Measurements from ENCODE around the gene FAR2. TPM values are rescaled to one million over a fixed set of nuclear protein-coding genes. Genes with fewer than 3 reads are reported as not detected.
A peak's percentile ranks its signal among the peaks of the same experiment; 100 is the strongest.

Gene FAR2
- total RNA-seq, 3 donors from 2014 or later = 39.7 to 93.0 (median 72.2) TPM

DNA sequence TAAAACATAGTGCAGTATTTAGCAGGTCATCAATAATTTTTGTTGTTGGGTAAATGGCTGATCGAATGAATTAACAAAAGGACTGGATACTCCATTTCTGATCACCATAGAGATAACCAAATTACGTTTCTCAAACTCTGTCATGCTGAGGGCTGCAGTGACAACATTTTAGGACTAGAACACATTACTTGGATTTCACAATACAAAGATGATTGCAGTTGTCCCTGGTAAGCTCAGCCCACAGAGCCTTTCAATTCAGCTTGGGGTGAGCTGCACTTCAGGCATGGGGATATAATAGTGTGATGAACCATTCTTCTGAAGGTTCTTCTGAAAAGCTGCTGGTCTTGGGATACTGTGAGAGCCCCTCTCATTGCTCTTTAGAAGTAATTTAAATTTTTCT lies 74.3 kb downstream of the FAR2 start:
- DNase-seq (no peak), ATAC-seq (no peak)
- Histone ChIP-seq H3K4me1 (ENCODE audit: low read depth) (no peaks in the 10 kb centered on the region), H3K36me3 (ENCODE audit: low read depth) (no peaks in the 10 kb centered on the region), H3K4me3 (no peak overlapping the region), H3K9me3 (no peaks in the 10 kb centered on the region)
- intact Hi-C loops (cut with DNase I, micrococcal nuclease) = no loop called here
- TF ChIP-seq, protein P1, sequence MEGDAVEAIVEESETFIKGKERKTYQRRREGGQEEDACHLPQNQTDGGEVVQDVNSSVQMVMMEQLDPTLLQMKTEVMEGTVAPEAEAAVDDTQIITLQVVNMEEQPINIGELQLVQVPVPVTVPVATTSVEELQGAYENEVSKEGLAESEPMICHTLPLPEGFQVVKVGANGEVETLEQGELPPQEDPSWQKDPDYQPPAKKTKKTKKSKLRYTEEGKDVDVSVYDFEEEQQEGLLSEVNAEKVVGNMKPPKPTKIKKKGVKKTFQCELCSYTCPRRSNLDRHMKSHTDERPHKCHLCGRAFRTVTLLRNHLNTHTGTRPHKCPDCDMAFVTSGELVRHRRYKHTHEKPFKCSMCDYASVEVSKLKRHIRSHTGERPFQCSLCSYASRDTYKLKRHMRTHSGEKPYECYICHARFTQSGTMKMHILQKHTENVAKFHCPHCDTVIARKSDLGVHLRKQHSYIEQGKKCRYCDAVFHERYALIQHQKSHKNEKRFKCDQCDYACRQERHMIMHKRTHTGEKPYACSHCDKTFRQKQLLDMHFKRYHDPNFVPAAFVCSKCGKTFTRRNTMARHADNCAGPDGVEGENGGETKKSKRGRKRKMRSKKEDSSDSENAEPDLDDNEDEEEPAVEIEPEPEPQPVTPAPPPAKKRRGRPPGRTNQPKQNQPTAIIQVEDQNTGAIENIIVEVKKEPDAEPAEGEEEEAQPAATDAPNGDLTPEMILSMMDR (IDR thresholded peaks at IDR 0.05) = no peak

DNA sequence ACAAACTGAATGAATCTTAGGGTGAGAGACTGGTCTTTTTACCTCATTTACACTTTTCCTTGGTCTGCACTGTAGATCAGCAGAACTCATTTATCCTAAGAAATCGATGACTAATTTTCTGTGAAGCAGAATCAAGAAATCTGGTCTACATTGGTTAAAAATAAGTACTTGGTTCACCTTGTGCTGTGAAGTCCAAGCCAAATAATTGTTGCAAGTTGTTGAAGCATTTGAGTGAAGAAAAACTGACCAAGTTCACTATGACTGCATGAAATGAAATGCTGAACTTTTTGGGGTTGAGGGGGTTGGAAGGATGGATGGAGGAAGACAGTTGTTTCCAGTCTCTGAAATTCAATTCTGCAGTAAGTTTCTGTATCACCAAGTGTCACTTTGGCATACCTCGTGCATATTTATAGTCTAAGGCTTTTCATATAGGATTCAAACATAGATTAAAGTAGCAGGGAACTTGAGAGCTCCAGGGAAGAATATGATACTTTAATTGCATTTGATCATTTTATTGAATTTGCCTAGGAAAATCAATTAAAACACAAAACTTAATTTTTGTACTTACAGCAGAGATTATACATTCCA lies 75.0 kb downstream of the FAR2 start:
- no peak for DNase-seq
- Histone ChIP-seq H3K9me3 (no peaks in the 10 kb centered on the region), H3K4me1 (ENCODE audit: low read depth) (no peaks in the 10 kb centered on the region), H3K36me3 (ENCODE audit: low read depth) (no peaks in the 10 kb centered on the region), H3K4me3 (no peak overlapping the region)
- ATAC-seq = no peak
- TF ChIP-seq, protein P1 (IDR thresholded peaks at IDR 0.05) = no peak
- intact Hi-C loops (cut with DNase I, micrococcal nuclease) = no loop called here

DNA sequence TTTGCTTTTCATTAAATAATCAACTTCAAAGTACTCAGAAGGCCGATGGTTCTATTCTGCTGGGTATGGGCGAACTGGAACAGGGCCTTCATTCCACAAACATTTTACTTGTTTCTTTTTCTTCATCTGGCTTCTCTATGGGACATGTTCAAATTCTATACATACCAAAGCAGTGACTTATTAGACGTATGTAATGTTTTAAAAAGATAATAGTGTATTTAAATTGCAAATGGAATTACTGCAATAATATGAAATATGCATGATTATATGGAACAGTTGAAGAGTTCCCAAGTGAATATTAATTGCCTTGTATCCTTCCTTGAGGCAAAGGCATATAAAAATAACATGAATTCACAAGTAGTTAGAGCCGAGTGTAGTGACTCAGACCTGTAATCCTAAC lies 75.5 kb downstream of the FAR2 start:
- Histone ChIP-seq H3K4me3 (no peak overlapping the region), H3K9me3 (no peaks in the 10 kb centered on the region), H3K36me3 (ENCODE audit: low read depth) (no peaks in the 10 kb centered on the region), H3K4me1 (ENCODE audit: low read depth) (no peaks in the 10 kb centered on the region)
- intact Hi-C loops (cut with DNase I, micrococcal nuclease) = no loop called here
- DNase-seq = no peak
- TF ChIP-seq, protein P1 (IDR thresholded peaks at IDR 0.05) = no peak
- ATAC-seq = no peak

DNA sequence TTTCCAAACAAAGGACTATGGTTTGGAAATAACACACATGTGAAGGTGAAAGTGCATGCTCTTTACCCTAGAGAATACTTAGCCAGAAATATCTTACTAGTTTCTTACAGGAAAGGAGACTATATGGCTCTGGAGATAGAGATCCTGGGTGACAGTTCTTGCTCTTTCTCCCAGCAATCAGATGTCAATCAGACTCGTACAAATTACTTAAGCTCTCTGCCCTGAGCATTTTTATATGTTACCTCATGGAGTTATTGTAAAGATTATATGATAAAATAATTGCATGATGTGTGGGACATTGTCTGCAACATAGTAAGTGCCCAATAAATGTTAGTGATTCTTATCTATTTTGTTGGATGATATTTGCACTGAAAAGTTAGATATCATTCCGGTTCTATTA lies 76.8 kb downstream of the FAR2 start:
- DNase-seq (no peak), ATAC-seq (peak; percentile 46)
- no peak overlapping the region for H3K4me3 ChIP-seq
- intact Hi-C loops (cut with DNase I, micrococcal nuclease) = no loop called here
- no peaks in the 10 kb centered on the region for H3K36me3 ChIP-seq (ENCODE audit: low read depth)
- TF ChIP-seq, protein P1 (IDR thresholded peaks at IDR 0.05) = no peak
- no peaks in the 10 kb centered on the region for H3K9me3 ChIP-seq
- H3K4me1 ChIP-seq (ENCODE audit: low read depth) = no peaks in the 10 kb centered on the region

DNA sequence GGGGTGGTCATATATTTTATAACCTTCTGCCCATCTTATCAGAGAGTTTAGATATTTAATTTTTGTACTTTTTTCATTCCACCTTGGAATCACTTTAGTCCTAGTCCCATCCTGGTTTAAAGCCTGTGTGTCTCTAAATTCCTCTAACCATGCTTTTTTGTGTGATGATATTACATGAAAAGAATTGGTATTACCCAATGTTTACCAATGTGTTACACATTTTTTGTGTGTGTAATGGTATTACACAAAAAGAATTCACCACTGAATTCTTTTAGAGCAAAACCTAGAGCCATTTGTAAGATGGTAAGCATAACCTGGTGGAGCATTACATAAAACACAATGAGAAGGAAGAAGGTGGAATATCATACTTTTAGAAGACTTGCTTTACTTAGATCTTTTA lies 77.5 kb downstream of the FAR2 start:
- no peaks in the 10 kb centered on the region for H3K9me3 ChIP-seq
- intact Hi-C loops (cut with DNase I, micrococcal nuclease) = no loop called here
- no peaks in the 10 kb centered on the region for H3K4me1 ChIP-seq (ENCODE audit: low read depth)
- no peak for ATAC-seq
- no peaks in the 10 kb centered on the region for H3K36me3 ChIP-seq (ENCODE audit: low read depth)
- DNase-seq = no peak
- TF ChIP-seq, protein P1 (IDR thresholded peaks at IDR 0.05) = no peak
- no peak overlapping the region for H3K4me3 ChIP-seq
